Measurements from ENCODE around the gene CSK. TPM values are rescaled to one million over a fixed set of nuclear protein-coding genes. Genes with fewer than 3 reads are reported as not detected.

Gene CSK
- total and polyA plus RNA-seq, 11 donors: 19.1 to 66.7 (median 25.9) TPM

- H3K4me1 ChIP-seq: peaks cover 0 to 14% (median 6%) of the 10 kb centered on the region in 12 donors
- no peaks in the 10 kb centered on the region for H3K9me3 ChIP-seq
- peaks cover 0 to 43% (median 9%) of the 10 kb centered on the region in 9 donors for H3K36me3 ChIP-seq
- no peak overlapping the region for H3K4me3 ChIP-seq
- no peak for TF ChIP-seq POLR2A (IDR thresholded peaks at IDR 0.05)
- peak; percentile 64 to 89 (median 72) for TF ChIP-seq CTCF (IDR thresholded peaks at IDR 0.05)
- H3K27me3 ChIP-seq: no peaks in the 10 kb centered on the region
- WGBS, 4 donors: 32 to 43% (median 37%) methylated on average over 4 to 5 of the region's 5 CpGs
- DNase-seq: peak in 4 of 5 donors; percentile 44 to 83 (median 64)
- H3K27ac ChIP-seq: no peak overlapping the region
- ATAC-seq: peak; percentile 17 to 55 (median 34)
- intact Hi-C loops (cut with DNase I): loop anchor here in 5 of 10 donors (2.0 to 5.0 kb wide), 4 partner anchors 33 to 63 kb away; partner anchors contain the start of gene CSK (in 2 of the 5)
Observed at GRCh38 chr15:74835312-74835823, 53.5 kb downstream of the CSK start.

- Histone ChIP-seq H3K27ac (no peak overlapping the region), H3K9me3 (no peaks in the 10 kb centered on the region), H3K36me3 (peaks cover 0 to 44% (median 15%) of the 10 kb centered on the region in 9 donors), H3K4me1 (peaks cover 0 to 13% (median 4%) of the 10 kb centered on the region in 12 donors), H3K27me3 (no peaks in the 10 kb centered on the region), H3K4me3 (no peak overlapping the region)
- WGBS, 4 donors: 83 to 89% (median 86%) methylated on average over 7 of the region's 7 CpGs
- intact Hi-C loops (cut with DNase I): loop anchor here in 4 of 10 donors (5.0 kb wide), 3 partner anchors 35 to 65 kb away; partner anchors contain the start of gene CSK (in 2 of the 4)
- ATAC-seq: no peak
- DNase-seq: no peak
- no peak for TF ChIP-seq POLR2A (IDR thresholded peaks at IDR 0.05)
- no peak for TF ChIP-seq CTCF (IDR thresholded peaks at IDR 0.05)
Observed at GRCh38 chr15:74836846-74837245, 55.0 kb downstream of the CSK start.

GRCh38 chr15:74837482-74838136, 55.7 kb downstream of the CSK start:
- intact Hi-C loops (cut with DNase I): loop anchor here in 4 of 10 donors (5.0 kb wide), 3 partner anchors 35 to 65 kb away; partner anchors contain the start of gene CSK (in 2 of the 4)
- Histone ChIP-seq H3K4me1 (peaks cover 0 to 16% (median 9%) of the 10 kb centered on the region in 12 donors), H3K36me3 (peaks cover 0 to 44% (median 15%) of the 10 kb centered on the region in 9 donors), H3K4me3 (no peak overlapping the region), H3K9me3 (no peaks in the 10 kb centered on the region), H3K27ac (no peak overlapping the region), H3K27me3 (no peaks in the 10 kb centered on the region)
- ATAC-seq (peak in 2 of 4 donors; percentile 3 to 18), DNase-seq (no peak)
- 73 to 85% (median 79%) methylated on average over 15 of the region's 15 CpGs for WGBS, 4 donors
- TF ChIP-seq CTCF (IDR thresholded peaks at IDR 0.05) (no peak), POLR2A (IDR thresholded peaks at IDR 0.05) (no peak)

GRCh38 chr15:74838137-74838516, 56.2 kb downstream of the CSK start:
- no peak overlapping the region for H3K27ac ChIP-seq
- no peak overlapping the region for H3K4me3 ChIP-seq
- 92 to 93% (median 93%) methylated on average over 6 to 10 of the region's 10 CpGs for WGBS, 4 donors
- H3K36me3 ChIP-seq: peaks cover 0 to 44% (median 15%) of the 10 kb centered on the region in 9 donors
- DNase-seq: no peak
- no peaks in the 10 kb centered on the region for H3K27me3 ChIP-seq
- H3K4me1 ChIP-seq: peaks cover 0 to 16% (median 10%) of the 10 kb centered on the region in 12 donors
- TF ChIP-seq CTCF (IDR thresholded peaks at IDR 0.05): no peak
- H3K9me3 ChIP-seq: no peaks in the 10 kb centered on the region
- intact Hi-C loops (cut with DNase I): loop anchor here in 4 of 10 donors (5.0 kb wide), 3 partner anchors 36 to 66 kb away; partner anchors contain the start of gene CSK (in 2 of the 4)
- ATAC-seq: no peak
